GM19238 (cell line): ENCODE results near the gene TMEM248.
"Not testable (repeated sequence)": the region's sequence is repeated elsewhere in the genome, so short reads cannot be mapped to it uniquely, and the experiment has no call there.

Source experiments
- DNase-seq: peaks from one replicate; pipeline ENCODE4 v3.0.0; 2011; ENCODE audit warnings: low spot score; ENCODE audit not compliant: insufficient read length

TMEM248 gene

DNA sequence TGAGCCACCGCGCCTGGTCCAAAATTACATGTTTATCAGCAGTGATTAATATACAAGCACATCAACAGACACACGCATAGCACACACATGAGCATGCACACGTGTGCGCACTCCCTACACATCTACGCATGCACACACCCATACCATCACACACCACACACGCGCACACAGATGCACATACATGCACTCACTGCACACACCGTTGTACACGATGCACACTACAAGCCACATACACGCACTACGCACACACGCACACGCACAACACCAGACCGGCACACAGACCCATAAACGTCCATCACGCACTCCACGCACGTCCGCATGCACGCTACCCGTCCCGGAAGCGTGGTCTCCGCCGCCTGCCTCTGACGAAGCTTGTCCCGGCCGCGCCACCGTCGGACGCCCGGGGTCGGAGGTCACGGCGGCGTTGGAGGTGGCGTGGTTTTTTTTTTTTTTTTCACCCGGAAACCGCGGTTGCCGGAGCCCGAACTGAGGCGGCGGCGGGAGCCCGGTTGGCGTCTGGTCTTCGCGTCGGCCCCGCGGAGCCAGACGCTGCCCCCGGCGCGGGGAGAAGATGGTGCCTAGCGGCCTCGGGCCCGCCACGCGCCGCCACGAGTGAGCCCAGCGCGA, at the start of gene TMEM248:
TMEM248 (plus strand) TSS at position 457 of the 627 bp plus-strand sequence. CDS start 20,641 bp downstream, outside the sequence.
- peak; percentile 83 for DNase-seq

GRCh38 chr7:66873476-66873875, 47.5 kb upstream of the TMEM248 start:
- no peak for DNase-seq

DNA sequence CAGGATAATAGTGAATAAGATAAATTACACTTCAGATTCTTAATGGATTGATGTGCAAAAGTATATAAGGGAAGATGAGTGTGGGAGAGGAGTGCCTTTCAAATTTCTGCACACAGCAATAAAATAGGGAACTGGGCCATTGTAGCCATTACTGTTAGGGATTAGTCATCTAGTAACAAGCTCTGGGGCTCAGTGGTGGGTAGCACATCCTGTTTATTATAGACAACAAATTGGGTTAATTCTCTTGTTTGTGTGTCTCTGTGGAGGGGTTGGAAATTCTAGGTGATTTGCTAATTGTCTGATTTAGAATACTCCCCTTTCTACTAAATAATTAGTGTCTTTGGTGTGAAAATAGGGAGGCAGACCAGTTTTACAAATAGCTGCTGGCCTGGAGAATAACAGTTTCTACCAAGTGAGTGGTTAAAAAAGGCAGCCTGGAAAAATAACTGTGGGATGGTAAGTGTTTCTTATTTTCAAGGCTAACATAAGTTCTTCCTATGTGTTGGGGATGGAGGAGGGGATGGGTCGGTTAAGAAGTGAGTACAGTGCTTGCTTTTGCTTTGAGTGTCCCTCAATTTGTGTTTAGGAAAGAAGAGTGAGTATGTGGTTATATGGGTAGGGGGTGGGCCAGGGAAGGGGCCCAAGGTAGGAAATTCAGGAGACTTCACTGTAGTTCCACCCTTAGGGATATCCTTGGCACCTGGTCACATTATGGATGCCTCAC, 43.3 kb upstream of the TMEM248 start:
- peak; percentile 37 for DNase-seq

DNA sequence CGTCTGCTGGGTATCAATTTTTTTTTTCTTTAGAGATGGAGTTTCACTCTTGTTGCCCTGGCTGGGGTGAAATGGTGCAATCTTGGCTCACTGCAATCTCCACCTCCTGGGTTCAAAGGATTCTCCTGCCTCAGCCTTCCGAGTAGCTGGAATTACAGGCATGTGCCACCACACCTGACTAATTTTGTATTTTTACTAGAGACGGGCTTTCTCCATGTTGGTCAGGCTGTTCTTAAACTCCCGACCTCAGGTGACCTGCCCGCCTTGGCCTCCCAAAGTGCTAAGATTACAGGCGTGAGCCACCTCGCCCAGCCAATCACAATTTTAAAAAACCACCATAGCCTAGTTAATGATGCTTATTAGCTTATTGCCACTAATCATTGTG, 42.7 kb upstream of the TMEM248 start:
- DNase-seq = not testable (repeated sequence)

- no peak for DNase-seq
Observed at GRCh38 chr7:66880053-66880452, 41.0 kb upstream of the TMEM248 start.

DNA sequence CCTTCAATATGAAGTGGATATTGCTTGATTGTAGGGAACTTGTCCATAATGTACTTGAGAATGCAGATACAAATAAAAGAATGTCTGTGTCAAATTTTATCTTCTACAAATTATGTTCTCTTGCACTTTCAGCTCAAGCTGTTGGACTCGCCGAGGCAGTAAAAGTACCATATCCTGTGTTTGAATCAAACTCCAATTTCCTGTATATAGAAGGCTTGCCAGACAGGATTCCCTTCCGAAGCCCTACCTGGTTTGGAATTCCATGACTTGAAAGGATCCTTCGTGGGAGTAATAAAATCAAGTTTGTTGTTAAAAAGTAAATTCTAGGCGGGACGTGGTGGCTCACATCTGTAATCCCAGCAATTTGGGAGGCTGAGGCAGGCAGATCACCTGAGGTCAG, 40.4 kb upstream of the TMEM248 start:
- not testable (repeated sequence) for DNase-seq

DNA sequence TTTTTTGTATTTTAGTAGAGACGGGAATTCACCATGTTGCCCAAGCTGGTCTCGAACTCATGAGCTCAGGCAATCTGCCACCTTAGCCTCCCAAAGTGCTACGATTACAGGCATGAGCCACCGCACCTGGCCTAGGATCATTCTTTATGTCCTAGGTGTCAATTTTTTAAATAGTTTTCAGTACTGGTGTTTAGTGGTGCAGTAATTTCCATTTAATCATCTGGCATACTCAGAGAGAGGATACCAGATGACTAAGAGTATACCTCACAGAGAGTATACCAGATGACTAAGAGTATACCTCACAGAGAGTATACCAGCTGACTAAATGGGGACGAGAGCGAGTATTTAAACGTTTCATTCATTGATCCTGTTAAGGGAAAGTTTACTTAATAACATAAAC, 37.3 kb upstream of the TMEM248 start:
- DNase-seq = no peak

GRCh38 chr7:66884556-66884955, 36.5 kb upstream of the TMEM248 start:
- DNase-seq = not testable (repeated sequence)

- no peak for DNase-seq
Observed at GRCh38 chr7:66886152-66886551, 34.9 kb upstream of the TMEM248 start.

- not testable (repeated sequence) for DNase-seq
Observed at GRCh38 chr7:66888223-66888622, 32.8 kb upstream of the TMEM248 start.

GRCh38 chr7:66894463-66895080, 26.5 kb upstream of the TMEM248 start:
- DNase-seq = no peak

- no peak for DNase-seq
Observed at GRCh38 chr7:66896441-66896840, 24.6 kb upstream of the TMEM248 start.

DNA sequence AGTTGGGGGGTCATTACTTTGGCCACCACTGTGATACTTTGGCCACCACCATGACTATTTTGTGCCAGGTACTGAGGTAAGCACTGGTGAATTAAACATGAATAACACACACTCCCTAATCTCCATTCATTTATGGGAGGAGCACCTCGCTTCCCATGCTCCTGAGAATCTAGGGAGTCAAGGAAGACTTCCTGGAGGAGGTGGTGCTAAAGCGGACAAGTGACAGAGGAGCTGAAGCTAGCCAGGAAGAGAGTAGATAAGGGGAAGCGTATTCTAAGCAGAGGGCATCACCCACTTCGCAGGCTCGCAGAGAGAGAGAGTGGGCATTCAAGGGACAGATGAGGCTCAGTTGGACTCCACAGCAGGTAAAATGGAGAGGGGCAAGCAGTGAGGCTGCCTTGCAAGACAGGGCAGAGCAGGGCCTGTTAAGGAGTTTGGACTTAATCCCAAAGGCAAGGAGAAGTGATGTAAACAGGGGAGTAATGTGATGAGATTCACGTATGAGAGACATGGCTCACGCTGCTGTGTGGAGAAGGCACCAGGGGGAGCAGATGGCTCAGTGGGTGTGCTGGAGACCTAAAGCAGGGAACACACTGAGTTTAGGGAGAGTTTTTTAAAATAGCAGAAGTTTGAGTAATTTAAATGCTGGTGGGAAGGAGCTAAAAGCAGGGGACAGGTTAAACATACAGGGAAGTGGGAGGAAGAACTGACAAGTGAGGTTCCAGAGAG, 21.3 kb upstream of the TMEM248 start:
- DNase-seq = no peak

- DNase-seq = no peak
Observed at GRCh38 chr7:66901941-66902843, 18.8 kb upstream of the TMEM248 start.

- DNase-seq = no peak
Observed at GRCh38 chr7:66902844-66903180, 18.2 kb upstream of the TMEM248 start.

GRCh38 chr7:66903360-66904062, 17.5 kb upstream of the TMEM248 start:
- no peak for DNase-seq

DNA sequence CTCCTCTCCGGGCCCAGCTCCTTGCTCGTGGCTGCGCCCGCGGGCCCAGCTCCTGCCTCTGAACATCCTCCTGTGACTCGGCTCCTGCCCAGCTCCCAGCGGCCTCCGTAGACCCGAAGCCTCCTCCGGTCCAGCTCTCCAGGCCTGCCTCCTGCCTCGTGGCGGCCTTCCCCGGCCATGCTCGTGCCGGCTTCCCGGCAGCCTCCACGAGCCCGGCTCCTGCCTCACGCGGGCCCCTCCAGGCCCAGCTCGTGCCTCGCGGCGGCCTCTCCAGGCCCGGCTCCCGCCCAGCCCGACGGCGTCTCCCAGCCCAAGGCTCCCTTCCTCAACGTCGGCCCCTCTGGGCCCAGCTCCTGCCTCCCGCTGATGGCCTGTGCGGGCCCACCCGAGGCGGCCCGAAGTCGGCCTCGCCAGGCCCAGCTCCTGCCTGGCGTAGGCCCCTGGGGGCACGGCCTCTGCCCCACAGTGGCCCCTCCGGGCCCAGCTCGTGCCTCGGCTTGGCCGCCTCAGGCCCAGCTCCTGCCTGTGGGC, 16.9 kb upstream of the TMEM248 start:
- no peak for DNase-seq

DNA sequence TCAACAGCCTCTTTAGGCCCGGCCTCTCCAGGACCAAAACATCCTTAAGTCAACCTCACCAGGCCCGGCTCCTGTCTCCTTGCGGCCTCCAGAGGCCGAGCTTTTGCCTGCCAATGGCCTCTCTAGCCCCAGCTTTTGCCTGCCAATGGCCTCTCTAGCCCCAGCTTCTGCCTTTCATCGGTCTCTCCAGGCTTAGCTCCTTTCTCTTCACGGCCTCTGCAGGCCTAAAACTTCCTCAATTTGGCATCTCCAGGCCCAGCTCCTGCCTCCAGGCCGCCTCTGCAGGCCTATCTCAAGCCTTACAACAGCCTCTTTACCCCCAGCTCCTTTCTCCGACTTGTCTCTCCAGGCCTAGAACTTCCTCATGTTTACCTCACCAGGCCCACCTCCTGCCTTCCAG, 15.7 kb upstream of the TMEM248 start:
- DNase-seq = no peak

DNA sequence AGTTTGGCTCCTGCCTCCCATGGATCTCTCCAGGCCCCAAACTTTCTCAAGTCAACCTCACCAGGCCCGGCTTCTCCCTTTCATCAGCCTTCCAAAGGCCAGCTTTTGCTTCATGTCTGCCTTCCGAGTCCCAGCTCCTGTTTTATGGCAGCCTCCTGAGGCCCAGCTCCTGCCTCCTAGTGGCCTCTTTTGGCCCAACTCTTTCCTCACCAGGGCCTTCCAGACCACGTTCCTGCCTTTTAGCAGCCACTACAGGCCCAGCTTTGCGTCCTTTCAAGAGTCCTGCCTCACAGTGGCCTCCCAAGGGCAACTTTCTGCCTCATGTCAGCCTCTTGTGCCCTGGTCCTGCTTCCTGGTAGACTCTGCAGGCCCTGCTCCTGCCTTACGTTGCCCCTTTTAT, 15.3 kb upstream of the TMEM248 start:
- DNase-seq = no peak

DNA sequence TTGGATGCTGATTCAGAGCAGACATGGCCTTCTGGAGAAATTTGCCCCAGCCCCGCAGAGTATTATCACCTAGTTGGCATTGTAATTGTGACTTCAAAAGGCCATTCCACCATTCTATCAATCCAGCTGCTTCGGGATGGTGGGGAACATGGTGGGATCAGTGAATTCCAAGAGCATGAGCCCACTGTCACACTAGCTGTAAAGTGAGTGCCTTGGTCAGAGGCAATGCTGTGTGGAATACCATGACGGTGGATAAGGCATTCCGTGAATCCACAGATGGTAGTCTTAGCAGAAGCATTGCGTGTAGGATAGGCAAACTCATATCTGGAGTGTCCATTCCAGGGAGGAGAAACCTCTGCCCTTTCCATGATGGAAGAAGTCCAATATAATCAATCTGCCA, 13.3 kb upstream of the TMEM248 start:
- no peak for DNase-seq
